IMR-90 (cell line): ENCODE measurements around the gene CASK. TPM values are rescaled to one million over a fixed set of nuclear protein-coding genes. Genes with fewer than 3 reads are reported as not detected.

Experiments used
- ATAC-seq: fragments of 200-7000 bp; cut with Tn5 transposase; 2 replicates; pipeline ENCODE4 v1.9.1; 2020; ENCODE audit warnings: low read depth, mild to moderate bottlenecking, moderate library complexity
- BruUV-seq: library from RNA; stranded (reverse); fragments of 400-500 nt; replicated peaks from 2 replicates; lab custom pipeline; 2021; lab: Mats Ljungman, UMichigan
- CTCF ChIA-PET: fragments of 300-600 bp; formaldehyde crosslinking; extraction: SDS; loops from one replicate; lab custom pipeline; 2021; ENCODE audit warnings: antibody characterized with exemption; lab: Yijun Ruan, JAX
- POLR2A ChIA-PET: fragments of 300-600 bp; sonication (Branson Sonifier 250); formaldehyde crosslinking; loops from one replicate; lab custom pipeline; 2022; ENCODE audit warnings: antibody characterized with exemption; ENCODE audit not compliant: unreplicated experiment; lab: Charles Lee
- DNase-seq: peaks from one replicate; pipeline ENCODE4 v3.0.0; 2013
- H2AFZ ChIP-seq: replicated peaks from 2 replicates; pipeline ENCODE3; 2013; ENCODE audit warnings: low read length, mild to moderate bottlenecking; ENCODE audit not compliant: poor library complexity
- H2AK5ac ChIP-seq: 2 replicates; pipeline ENCODE4 v1.6.1; 2013; ENCODE audit warnings: low read depth, low read length, inconsistent platforms
- H2AK9ac ChIP-seq: replicated peaks from 2 replicates; pipeline ENCODE3; 2013; ENCODE audit warnings: mild to moderate bottlenecking, low read depth, low read length, moderate library complexity; ENCODE audit not compliant: poor library complexity
- H2BK120ac ChIP-seq: 2 replicates; pipeline ENCODE4 v1.6.1; 2013; ENCODE audit warnings: low read depth, low read length, inconsistent platforms
- H2BK15ac ChIP-seq: 3 replicates; pipeline ENCODE4 v1.6.1; 2013; ENCODE audit warnings: low read depth, low read length, inconsistent platforms
- H2BK20ac ChIP-seq: 2 replicates; pipeline ENCODE4 v1.6.1; 2013; ENCODE audit warnings: low read depth, mild to moderate bottlenecking, inconsistent platforms, low read length, moderate library complexity
- H2BK5ac ChIP-seq: 2 replicates; pipeline ENCODE4 v1.6.1; 2013; ENCODE audit warnings: mild to moderate bottlenecking, low read depth, low read length, inconsistent platforms; ENCODE audit not compliant: poor library complexity, severe bottlenecking
- H3K14ac ChIP-seq: replicated peaks from 2 replicates; pipeline ENCODE4 v1.6.1; 2013; ENCODE audit warnings: low read depth, low read length, inconsistent platforms
- H3K18ac ChIP-seq: 2 replicates; pipeline ENCODE4 v1.6.1; 2013; ENCODE audit warnings: low read depth, low read length, control low read depth
- H3K23ac ChIP-seq: 2 replicates; pipeline ENCODE4 v1.6.1; 2013; ENCODE audit warnings: low read depth, low read length, inconsistent platforms
- H3K27ac ChIP-seq: 2 replicates; pipeline ENCODE4 v1.5.1; 2013; ENCODE audit warnings: mild to moderate bottlenecking, control low read depth, low read length; ENCODE audit not compliant: insufficient read depth
- H3K27me3 ChIP-seq: 2 replicates; pipeline ENCODE4 v1.6.1; 2013; ENCODE audit warnings: low read length; ENCODE audit not compliant: control insufficient read depth, insufficient read depth
- H3K36me3 ChIP-seq: 2 replicates; pipeline ENCODE4 v1.6.1; 2013; ENCODE audit warnings: low read length, mixed read lengths; ENCODE audit not compliant: control insufficient read depth, insufficient read depth
- H3K4ac ChIP-seq: 2 replicates; pipeline ENCODE4 v1.6.1; 2013; ENCODE audit warnings: low read depth, low read length, inconsistent platforms
- H3K4me1 ChIP-seq: 2 replicates; pipeline ENCODE4 v1.6.1; 2013; ENCODE audit warnings: low read length, mixed read lengths; ENCODE audit not compliant: control insufficient read depth, insufficient read depth
- H3K4me2 ChIP-seq: 2 replicates; pipeline ENCODE4 v1.6.1; 2013; ENCODE audit warnings: low read depth, mild to moderate bottlenecking, control low read depth, low read length, moderate library complexity
- H3K4me3 ChIP-seq: 2 replicates; pipeline ENCODE4 v1.5.1; 2013; ENCODE audit warnings: low read depth, mild to moderate bottlenecking, control low read depth, low read length, moderate library complexity; ENCODE audit not compliant: insufficient read depth
- H3K56ac ChIP-seq: 2 replicates; pipeline ENCODE4 v1.6.1; 2013; ENCODE audit warnings: low read length, inconsistent platforms; ENCODE audit not compliant: insufficient read depth; ENCODE audit errors: extremely low read depth
- H3K79me1 ChIP-seq, 2 experiments: 2 replicates each; pipeline ENCODE4 v1.6.1; 2013; ENCODE audit warnings: low read length in 2 of 2, inconsistent platforms in 1 of 2, low read depth in 1 of 2
- H3K9ac ChIP-seq: 2 replicates; pipeline ENCODE4 v1.6.1; 2013; ENCODE audit warnings: low read depth, low read length, control low read depth
- H3K9me1 ChIP-seq: 2 replicates; pipeline ENCODE4 v1.6.1; 2013; ENCODE audit warnings: low read length, inconsistent platforms; ENCODE audit not compliant: insufficient read depth
- H3K9me3 ChIP-seq: 2 replicates; pipeline ENCODE4 v1.6.1; 2013; ENCODE audit warnings: low read length; ENCODE audit not compliant: control insufficient read depth, insufficient read depth
- H4K20me1 ChIP-seq: 2 replicates; pipeline ENCODE4 v1.6.1; 2013; ENCODE audit warnings: low read length, inconsistent platforms; ENCODE audit not compliant: insufficient read depth
- H4K5ac ChIP-seq: 2 replicates; pipeline ENCODE4 v1.6.1; 2013; ENCODE audit warnings: mild to moderate bottlenecking, low read depth, low read length, control low read depth
- H4K8ac ChIP-seq, 2 experiments: 2 replicates each; pipeline ENCODE4 v1.6.1; 2013; ENCODE audit warnings: low read depth in 2 of 2, low read length in 2 of 2, control low read depth in 1 of 2, inconsistent platforms in 1 of 2
- H4K91ac ChIP-seq: 2 replicates; pipeline ENCODE4 v1.6.1; 2013; ENCODE audit warnings: low read depth, low read length, inconsistent platforms; ENCODE audit not compliant: insufficient read depth
- BHLHE40 ChIP-seq: fragments of 150-350 bp; IDR thresholded peaks from 2 replicates; pipeline ENCODE4 v1.6.1; 2016; ENCODE audit warnings: mild to moderate bottlenecking, low read depth, low read length
- CEBPB ChIP-seq: IDR thresholded peaks from 2 replicates; pipeline ENCODE4 v1.6.1; 2012; ENCODE audit warnings: low read depth, low read length, improper control_type of control experiment
- CHD1 ChIP-seq: IDR thresholded peaks from 2 replicates; pipeline ENCODE4 v1.6.1; 2012; ENCODE audit warnings: low read depth, low read length, improper control_type of control experiment
- FOS ChIP-seq: fragments of 150-350 bp; IDR thresholded peaks from 2 replicates; pipeline ENCODE4 v1.6.1; 2016; ENCODE audit warnings: low read depth, low read length
- MAFK ChIP-seq: IDR thresholded peaks from 2 replicates; pipeline ENCODE4 v1.6.1; 2012; ENCODE audit warnings: low read depth, low read length, improper control_type of control experiment
- MAZ ChIP-seq: IDR thresholded peaks from 2 replicates; pipeline ENCODE4 v1.6.1; 2012; ENCODE audit warnings: low read depth, mild to moderate bottlenecking, low read length, improper control_type of control experiment, moderate library complexity, borderline replicate concordance
- MXI1 ChIP-seq: IDR thresholded peaks from 2 replicates; pipeline ENCODE4 v1.6.1; 2012; ENCODE audit warnings: low read depth, mild to moderate bottlenecking, low read length, moderate library complexity, borderline replicate concordance
- NFE2L2 ChIP-seq: fragments of 150-350 bp; IDR thresholded peaks from 2 replicates; pipeline ENCODE4 v1.6.1; 2016; ENCODE audit warnings: low read depth, mild to moderate bottlenecking, low read length
- POLR2A ChIP-seq: IDR thresholded peaks from 2 replicates; pipeline ENCODE4 v1.6.1; 2012; ENCODE audit warnings: mild to moderate bottlenecking, low read depth, low read length
- RAD21 ChIP-seq: IDR thresholded peaks from 2 replicates; pipeline ENCODE4 v1.6.1; 2012; ENCODE audit warnings: low read length, improper control_type of control experiment
- RCOR1 ChIP-seq: IDR thresholded peaks from 2 replicates; pipeline ENCODE4 v1.6.1; 2012; ENCODE audit warnings: mild to moderate bottlenecking, low read length, improper control_type of control experiment; ENCODE audit not compliant: insufficient replicate concordance
- RFX5 ChIP-seq: IDR thresholded peaks from 2 replicates; pipeline ENCODE4 v1.8.0; 2012; ENCODE audit warnings: low read depth, mild to moderate bottlenecking, low read length, moderate library complexity
- SMC3 ChIP-seq: fragments of 150-350 bp; IDR thresholded peaks from 2 replicates; pipeline ENCODE4 v1.6.1; 2016; ENCODE audit warnings: low read depth, mild to moderate bottlenecking, antibody characterized with exemption, low read length, moderate library complexity
- WGBS, 2 experiments: methylation state at CpG; one replicate each; pipeline versions ENCODE4 v1.1.5 to v1.1.7; 2013; ENCODE audit warnings: missing lambda C conversion rate in 2 of 2; ENCODE audit not compliant: insufficient read length in 1 of 2; ENCODE audit errors: extremely low coverage in 2 of 2; 5-methylcytosine and 5-hydroxymethylcytosine counted together
- dilution Hi-C: fragments of 300-500 bp; cut with HindIII; formaldehyde crosslinking; loops from one replicate; pipeline ENCODE4 v1.14.3; 2018; ENCODE audit warnings: low sequenced_read_pairs; ENCODE audit not compliant: unreplicated experiment
- in situ Hi-C: fragments of 300-500 bp; cut with MboI; formaldehyde crosslinking; loops from 3 replicates; pipeline ENCODE4 v1.14.3; 2019; ENCODE audit warnings: low sequenced_read_pairs, inconsistent platforms, mixed read lengths
- intact Hi-C: fragments of 100-400 bp; cut with micrococcal nuclease; formaldehyde crosslinking; loops from 2 replicates; pipeline ENCODE4 v1.10.0; 2022
- polyA plus RNA-seq, 3 experiments: library from polyadenylated mRNA; depleted of rRNA; stranded (reverse); fragments of >200 nt; gene quantifications; 2 replicates each; pipeline ENCODE4 v1.2.3, GENCODE V29; 2012; ENCODE audit warnings: low replicate concordance in 1 of 3
- total RNA-seq: library from RNA; depleted of rRNA; stranded (reverse); fragments of >200 nt; gene quantifications from 2 replicates; pipeline ENCODE4 v1.2.3, GENCODE V29; 2012
- TF ChIP-seq, protein P1 (sequence below): fragments of 150-350 bp; IDR thresholded peaks from 2 replicates; pipeline ENCODE4 v1.6.1; 2017; ENCODE audit warnings: mild to moderate bottlenecking, antibody characterized with exemption, low read length, low read depth
- TF ChIP-seq, protein P2 (sequence below): conservative IDR thresholded peaks from 2 replicates; pipeline ENCODE4 v1.5.1; 2012; ENCODE audit warnings: mild to moderate bottlenecking, low read depth, low read length, improper control_type of control experiment
- TF ChIP-seq, protein P3 (sequence below): fragments of 150-350 bp; IDR thresholded peaks from 2 replicates; pipeline ENCODE4 v1.6.1; 2016; ENCODE audit warnings: low read depth, mild to moderate bottlenecking, low read length, moderate library complexity, borderline replicate concordance

The CASK gene
- total and polyA plus RNA-seq, 2 of the 4 experiments (the other 2 are of a cell fraction): 9.4 to 17.7 TPM

DNA sequence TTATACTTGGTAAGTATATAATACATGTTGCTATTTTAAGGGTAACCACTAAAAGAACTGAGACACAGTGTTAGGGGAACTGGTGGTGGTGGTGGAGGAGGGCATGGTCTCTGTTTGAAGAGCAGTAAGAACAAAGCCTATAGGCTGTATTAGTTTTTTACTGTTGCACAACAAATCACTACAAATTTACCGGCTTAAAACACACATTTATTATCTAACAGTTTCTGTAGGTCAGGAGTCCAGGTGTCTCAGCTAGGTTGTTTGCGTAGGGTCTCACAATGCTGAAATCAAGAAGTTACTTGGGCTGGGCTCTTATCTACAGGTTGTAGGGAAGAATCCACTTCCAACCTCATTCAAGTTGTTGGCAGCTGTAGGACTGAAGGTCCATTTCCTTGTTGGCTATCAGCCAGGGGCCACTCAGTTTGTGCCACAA, 52.6 kb downstream of the CASK start:
- H2AK9ac ChIP-seq: no peak overlapping the region
- no peak overlapping the region for H2AK5ac ChIP-seq
- H3K18ac ChIP-seq: no peak overlapping the region
- no peak overlapping the region for H3K9ac ChIP-seq
- no peak overlapping the region for H3K56ac ChIP-seq
- no peak for TF ChIP-seq POLR2A
- TF ChIP-seq, protein P1, sequence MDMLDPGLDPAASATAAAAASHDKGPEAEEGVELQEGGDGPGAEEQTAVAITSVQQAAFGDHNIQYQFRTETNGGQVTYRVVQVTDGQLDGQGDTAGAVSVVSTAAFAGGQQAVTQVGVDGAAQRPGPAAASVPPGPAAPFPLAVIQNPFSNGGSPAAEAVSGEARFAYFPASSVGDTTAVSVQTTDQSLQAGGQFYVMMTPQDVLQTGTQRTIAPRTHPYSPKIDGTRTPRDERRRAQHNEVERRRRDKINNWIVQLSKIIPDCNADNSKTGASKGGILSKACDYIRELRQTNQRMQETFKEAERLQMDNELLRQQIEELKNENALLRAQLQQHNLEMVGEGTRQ: no peak
- TF ChIP-seq RCOR1: no peak
- no peak for TF ChIP-seq CEBPB
- no peak for TF ChIP-seq RAD21
- TF ChIP-seq, protein P2, sequence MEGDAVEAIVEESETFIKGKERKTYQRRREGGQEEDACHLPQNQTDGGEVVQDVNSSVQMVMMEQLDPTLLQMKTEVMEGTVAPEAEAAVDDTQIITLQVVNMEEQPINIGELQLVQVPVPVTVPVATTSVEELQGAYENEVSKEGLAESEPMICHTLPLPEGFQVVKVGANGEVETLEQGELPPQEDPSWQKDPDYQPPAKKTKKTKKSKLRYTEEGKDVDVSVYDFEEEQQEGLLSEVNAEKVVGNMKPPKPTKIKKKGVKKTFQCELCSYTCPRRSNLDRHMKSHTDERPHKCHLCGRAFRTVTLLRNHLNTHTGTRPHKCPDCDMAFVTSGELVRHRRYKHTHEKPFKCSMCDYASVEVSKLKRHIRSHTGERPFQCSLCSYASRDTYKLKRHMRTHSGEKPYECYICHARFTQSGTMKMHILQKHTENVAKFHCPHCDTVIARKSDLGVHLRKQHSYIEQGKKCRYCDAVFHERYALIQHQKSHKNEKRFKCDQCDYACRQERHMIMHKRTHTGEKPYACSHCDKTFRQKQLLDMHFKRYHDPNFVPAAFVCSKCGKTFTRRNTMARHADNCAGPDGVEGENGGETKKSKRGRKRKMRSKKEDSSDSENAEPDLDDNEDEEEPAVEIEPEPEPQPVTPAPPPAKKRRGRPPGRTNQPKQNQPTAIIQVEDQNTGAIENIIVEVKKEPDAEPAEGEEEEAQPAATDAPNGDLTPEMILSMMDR: no peak
- no peak for TF ChIP-seq RFX5
- TF ChIP-seq, protein P3, sequence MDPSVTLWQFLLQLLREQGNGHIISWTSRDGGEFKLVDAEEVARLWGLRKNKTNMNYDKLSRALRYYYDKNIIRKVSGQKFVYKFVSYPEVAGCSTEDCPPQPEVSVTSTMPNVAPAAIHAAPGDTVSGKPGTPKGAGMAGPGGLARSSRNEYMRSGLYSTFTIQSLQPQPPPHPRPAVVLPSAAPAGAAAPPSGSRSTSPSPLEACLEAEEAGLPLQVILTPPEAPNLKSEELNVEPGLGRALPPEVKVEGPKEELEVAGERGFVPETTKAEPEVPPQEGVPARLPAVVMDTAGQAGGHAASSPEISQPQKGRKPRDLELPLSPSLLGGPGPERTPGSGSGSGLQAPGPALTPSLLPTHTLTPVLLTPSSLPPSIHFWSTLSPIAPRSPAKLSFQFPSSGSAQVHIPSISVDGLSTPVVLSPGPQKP: no peak
- TF ChIP-seq BHLHE40: no peak
- TF ChIP-seq MAZ: no peak
- TF ChIP-seq MXI1: no peak
- TF ChIP-seq CHD1: no peak
- no peak for TF ChIP-seq NFE2L2
- no peak for TF ChIP-seq SMC3
- no peak for TF ChIP-seq MAFK
- no peak for TF ChIP-seq FOS
- H3K14ac ChIP-seq: no peak overlapping the region
- peaks cover 0 to 10% of the 10 kb centered on the region in 2 experiments; a peak in 1 of 4 replicates for H3K79me1 ChIP-seq
- H2BK5ac ChIP-seq: no peak overlapping the region
- H3K36me3 ChIP-seq: no peaks in the 10 kb centered on the region
- H2BK15ac ChIP-seq: no peak overlapping the region
- H2BK120ac ChIP-seq: no peak overlapping the region
- ChIA-PET POLR2A (no interaction called here), CTCF (no interaction called here)
- DNase-seq (no peak), ATAC-seq (no peak)
- H3K9me3 ChIP-seq: no peaks in the 10 kb centered on the region
- H3K27ac ChIP-seq: no peak overlapping the region
- intact Hi-C loops (no loop called here), dilution Hi-C loops (no loop called here), in situ Hi-C loops (no loop called here)
- H2BK20ac ChIP-seq: no peak overlapping the region
- H4K5ac ChIP-seq: no peak overlapping the region
- WGBS, 2 experiments: no CpG with 5 or more reads among the region's 2 CpGs
- no peak overlapping the region for H4K91ac ChIP-seq
- H3K4ac ChIP-seq: no peak overlapping the region
- H3K9me1 ChIP-seq: no peaks in the 10 kb centered on the region
- no peak overlapping the region for H2AFZ ChIP-seq
- H3K23ac ChIP-seq: no peak overlapping the region
- H3K27me3 ChIP-seq: no peaks in the 10 kb centered on the region
- no peaks in the 10 kb centered on the region; the same call in 1 of the 2 replicates for H3K4me1 ChIP-seq
- no peaks in the 10 kb centered on the region; the same call in 1 of the 2 replicates for H4K20me1 ChIP-seq
- no peak overlapping the region for H4K8ac ChIP-seq
- BruUV-seq: no TSS peak
- H3K4me3 ChIP-seq: no peak overlapping the region
- H3K4me2 ChIP-seq: no peak overlapping the region
